Mesothelial cell of epicardium (in vitro differentiated cells): Measurements from ENCODE around the gene SVEP1. TPM values are rescaled to one million over a fixed set of nuclear protein-coding genes. Genes with fewer than 3 reads are reported as not detected.
"Not testable (repeated sequence)": the region's sequence is repeated elsewhere in the genome, so short reads cannot be mapped to it uniquely, and the experiment has no call there.

Experiments used
- DNase-seq, 2 experiments: peaks; one replicate each; pipeline ENCODE4 v3.0.0; 2021; ENCODE audit warnings: low spot score in 2 of 2; ENCODE audit not compliant: unreplicated experiment in 2 of 2
- H3K27ac Mint-ChIP-seq: 2 replicates; pipeline ENCODE4 v1.8.0; 2021; ENCODE audit warnings: mixed read lengths
- H3K27me3 Mint-ChIP-seq: 2 replicates; pipeline ENCODE4 v1.8.0; 2021; ENCODE audit warnings: low read depth, mixed read lengths
- H3K36me3 Mint-ChIP-seq: 2 replicates; pipeline ENCODE4 v1.8.0; 2021; ENCODE audit warnings: mixed read lengths
- H3K4me1 Mint-ChIP-seq: 2 replicates; pipeline ENCODE4 v1.8.0; 2021; ENCODE audit warnings: mixed read lengths
- H3K4me3 Mint-ChIP-seq: 2 replicates; pipeline ENCODE4 v1.8.0; 2021; ENCODE audit warnings: mild to moderate bottlenecking, moderate library complexity, mixed read lengths
- H3K9me3 Mint-ChIP-seq: 2 replicates; pipeline ENCODE4 v1.8.0; 2021; ENCODE audit warnings: mixed read lengths
- CTCF ChIP-seq: fragments of 200-600 bp; sonication (generic); IDR thresholded peaks from one replicate; pipeline ENCODE4 v1.5.0; 2021; ENCODE audit warnings: antibody characterized with exemption; ENCODE audit not compliant: unreplicated experiment
- total RNA-seq: library from RNA; stranded (reverse); gene quantifications from 3 replicates; pipeline ENCODE4 v1.2.1, GENCODE V29; 2021

SVEP1 gene
- total RNA-seq, 1 donor from 2014 or later, result 47.2 TPM

DNA sequence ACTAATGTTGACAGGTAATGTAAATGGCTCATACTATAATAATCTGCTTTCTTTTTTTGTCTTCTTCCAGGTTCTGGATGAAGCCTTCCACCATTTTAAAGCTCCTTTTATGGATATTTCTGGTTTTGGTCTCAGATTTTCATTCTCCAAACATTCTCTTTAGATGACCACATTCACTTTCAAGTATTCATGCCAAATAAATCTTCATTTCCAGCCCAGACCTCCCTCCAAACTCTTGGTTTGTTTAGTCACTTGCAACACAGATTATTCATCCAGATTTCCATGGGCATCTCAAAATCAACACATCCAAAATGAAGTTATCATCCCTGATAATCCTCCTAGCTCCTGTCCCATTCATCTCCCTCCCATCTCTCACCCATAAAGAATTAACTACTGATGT is 40.3 kb upstream of the SVEP1 start:
- H3K27ac Mint-ChIP-seq, result no peak overlapping the region
- no peaks in the 10 kb centered on the region for H3K36me3 Mint-ChIP-seq
- H3K4me1 Mint-ChIP-seq, result peaks cover 9% of the 10 kb centered on the region
- no peak for DNase-seq
- H3K27me3 Mint-ChIP-seq, result peaks cover 2% of the 10 kb centered on the region
- H3K4me3 Mint-ChIP-seq, result no peak overlapping the region
- H3K9me3 Mint-ChIP-seq, result peaks cover 5% of the 10 kb centered on the region
- TF ChIP-seq CTCF, result no peak

GRCh38 chr9:110615498-110615897 is 36.0 kb upstream of the SVEP1 start:
- no peak overlapping the region for H3K27ac Mint-ChIP-seq
- no peak for DNase-seq
- no peaks in the 10 kb centered on the region for H3K27me3 Mint-ChIP-seq
- no peak for TF ChIP-seq CTCF
- peaks cover 15% of the 10 kb centered on the region for H3K9me3 Mint-ChIP-seq
- no peak overlapping the region for H3K4me3 Mint-ChIP-seq
- H3K4me1 Mint-ChIP-seq, result peaks cover 5% of the 10 kb centered on the region
- no peaks in the 10 kb centered on the region for H3K36me3 Mint-ChIP-seq

GRCh38 chr9:110614576-110614975 is 35.0 kb upstream of the SVEP1 start:
- not testable (repeated sequence) for H3K36me3 Mint-ChIP-seq, H3K27ac Mint-ChIP-seq, H3K4me3 Mint-ChIP-seq, DNase-seq, H3K27me3 Mint-ChIP-seq, H3K4me1 Mint-ChIP-seq
- H3K9me3 Mint-ChIP-seq, result peaks cover 15% of the 10 kb centered on the region

DNA sequence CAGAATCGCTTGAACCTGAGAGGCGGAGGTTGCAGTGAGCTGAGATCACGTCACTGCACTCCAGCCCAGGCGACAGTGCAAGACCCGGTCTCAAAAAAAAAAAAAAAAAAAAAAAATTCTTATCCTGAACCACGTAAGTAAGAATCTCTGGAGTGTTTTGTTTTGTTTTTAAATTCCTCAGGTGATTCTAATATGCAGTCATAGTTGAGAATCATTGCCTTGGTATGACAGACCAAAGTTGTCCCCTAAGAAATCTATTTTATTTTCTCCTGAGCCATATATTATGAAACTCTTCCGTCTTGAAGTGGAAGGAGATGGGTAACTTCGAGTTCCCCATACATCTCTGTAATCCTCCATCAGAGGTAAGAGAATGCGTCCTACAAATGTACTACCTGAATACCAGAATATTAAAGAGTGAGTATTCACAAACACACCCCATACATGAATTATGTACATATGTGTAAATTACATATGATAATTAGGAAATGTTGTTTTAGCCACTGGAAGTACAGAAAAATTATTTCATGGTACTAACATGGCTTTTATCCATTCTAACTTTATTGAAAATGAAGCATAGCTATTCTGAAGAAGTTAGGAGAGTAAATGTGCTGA is 26.7 kb upstream of the SVEP1 start:
- DNase-seq, result no peak
- Mint-ChIP-seq H3K4me1 (peaks cover 6% of the 10 kb centered on the region), H3K27ac (no peak overlapping the region)

DNA sequence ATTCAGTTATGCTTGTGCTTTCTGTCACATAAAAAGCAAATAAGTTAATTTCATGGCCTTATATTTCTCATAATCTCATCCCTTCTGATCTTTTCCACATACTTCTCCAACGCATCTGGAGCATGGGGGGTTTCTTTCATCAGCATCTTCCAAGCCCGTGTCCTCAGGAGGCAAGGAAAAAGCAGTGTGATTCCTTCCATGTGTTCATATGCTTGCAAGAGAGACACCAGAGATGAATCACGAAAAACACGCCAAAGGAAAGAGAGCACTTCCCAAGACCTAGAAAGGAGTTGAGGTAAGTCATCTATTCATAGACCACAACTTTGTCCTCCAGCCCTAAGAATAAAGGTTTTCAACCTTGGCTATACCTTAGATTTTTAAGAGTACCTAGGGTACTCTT is 26.0 kb upstream of the SVEP1 start:
- TF ChIP-seq CTCF, result no peak
- H3K27me3 Mint-ChIP-seq, result no peaks in the 10 kb centered on the region
- peaks cover 9% of the 10 kb centered on the region for H3K9me3 Mint-ChIP-seq
- H3K36me3 Mint-ChIP-seq, result no peaks in the 10 kb centered on the region
- no peak for DNase-seq
- H3K4me1 Mint-ChIP-seq, result peaks cover 6% of the 10 kb centered on the region
- H3K27ac Mint-ChIP-seq, result no peak overlapping the region
- no peak overlapping the region for H3K4me3 Mint-ChIP-seq

More for the DNA sequence above, 26.7 kb upstream of the SVEP1 start:
- no peak for TF ChIP-seq CTCF
- peaks cover 9% of the 10 kb centered on the region for H3K9me3 Mint-ChIP-seq
- H3K36me3 Mint-ChIP-seq, result no peaks in the 10 kb centered on the region
- no peak overlapping the region for H3K4me3 Mint-ChIP-seq
- H3K27me3 Mint-ChIP-seq, result no peaks in the 10 kb centered on the region

- TF ChIP-seq CTCF, result no peak
- Mint-ChIP-seq H3K36me3 (no peaks in the 10 kb centered on the region), H3K4me3 (no peak overlapping the region), H3K27ac (no peak overlapping the region), H3K27me3 (no peaks in the 10 kb centered on the region), H3K4me1 (peaks cover 12% of the 10 kb centered on the region), H3K9me3 (peaks cover 9% of the 10 kb centered on the region)
- no peak for DNase-seq
Observed at GRCh38 chr9:110604171-110604601, 24.6 kb upstream of the SVEP1 start.
